GM19025 (cell line): ENCODE results near the gene SYNPR.

ENCODE experiments used
- ATAC-seq: cut with Tn5 transposase; IDR thresholded peaks from one replicate; pipeline ENCODE4 v1.9.1; 2021; ENCODE audit warnings: mild to moderate bottlenecking, low read depth, moderate library complexity; ENCODE audit not compliant: unreplicated experiment

Gene SYNPR

DNA sequence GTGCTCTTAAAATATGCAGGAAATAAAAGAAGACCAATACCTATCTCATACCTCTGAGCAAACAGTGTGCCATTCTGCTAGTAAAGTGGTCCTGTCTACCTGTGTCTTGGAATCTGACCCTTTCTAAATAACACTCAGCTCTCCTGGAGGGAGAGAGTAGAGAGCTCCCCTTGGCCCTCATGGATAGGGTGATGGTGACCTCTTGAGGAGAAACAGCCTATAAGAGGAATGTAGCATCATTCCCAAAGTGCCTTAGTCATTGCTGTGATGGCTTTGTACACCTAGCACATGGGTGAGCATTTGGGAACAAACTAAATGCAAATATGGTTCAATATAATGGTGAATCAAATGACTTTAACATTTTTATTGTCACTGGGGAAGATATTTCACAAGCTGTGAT, 384.4 kb downstream of the SYNPR start:
- ATAC-seq, result no peak
